Ureter (tissue), 1 donor: ENCODE measurements around the gene SCP2D1. TPM values are rescaled to one million over a fixed set of nuclear protein-coding genes. Genes with fewer than 3 reads are reported as not detected.

ENCODE experiments used
- total RNA-seq: library from RNA; stranded (reverse); gene quantifications from one replicate; pipeline ENCODE4 v1.2.4, GENCODE V29; 2023
- donor health status: DM: yes; HTN: yes; CAD: no.

SCP2D1 gene
- total RNA-seq, 1 donor from 2014 or later, result not detected

Other genes with a start within 250 kb of the SCP2D1 start
- 59.4 TPM for gene SMIM26, start 246.4 kb upstream of the SCP2D1 start, total RNA-seq
- gene DTD1, start 225.7 kb upstream of the SCP2D1 start, total RNA-seq, result 30.6 TPM